Activated CD4-positive, CD25-positive, alpha-beta regulatory T cell treated with anti-CD3 and anti-CD28 coated beads, Interleukin-2, amount 50 U/mL, for 72 hours (primary cell): Measurements from ENCODE around the gene RRP8.

Experiments used
- DNase-seq: peaks from one replicate; pipeline ENCODE4 v3.0.0; 2021

RRP8 gene

DNA sequence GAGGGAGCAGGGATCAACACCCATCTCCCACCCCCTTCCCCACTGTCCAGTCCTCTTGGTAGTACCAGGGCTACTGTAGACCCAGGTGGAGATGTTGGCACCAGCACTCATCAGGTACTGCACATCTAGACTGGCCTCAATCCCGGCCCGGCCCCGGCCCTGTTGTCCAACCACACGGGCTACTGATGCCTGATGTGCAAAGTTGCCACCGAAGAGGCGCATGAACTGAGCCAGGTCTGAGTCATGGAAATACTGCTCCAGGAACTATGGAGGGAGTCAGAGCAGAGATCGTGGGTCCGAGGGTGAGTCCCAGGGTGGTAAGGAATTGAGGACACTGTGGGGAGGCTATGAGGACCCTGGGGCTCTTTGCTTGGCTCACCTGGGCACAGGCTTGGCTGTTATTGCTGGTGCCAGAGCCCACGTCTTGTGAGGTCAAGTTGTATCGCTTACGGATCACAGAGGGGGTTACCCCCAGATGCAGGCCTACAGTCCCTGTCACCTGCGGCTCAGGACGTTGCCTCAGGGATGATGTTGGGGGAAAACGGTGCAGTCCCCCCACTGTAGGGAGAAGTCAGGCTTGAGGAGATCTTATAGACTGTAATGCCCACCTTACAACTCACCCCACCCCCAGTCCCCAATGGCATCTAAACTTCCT is 13.3 kb upstream of the RRP8 start:
- DNase-seq: no peak

DNA sequence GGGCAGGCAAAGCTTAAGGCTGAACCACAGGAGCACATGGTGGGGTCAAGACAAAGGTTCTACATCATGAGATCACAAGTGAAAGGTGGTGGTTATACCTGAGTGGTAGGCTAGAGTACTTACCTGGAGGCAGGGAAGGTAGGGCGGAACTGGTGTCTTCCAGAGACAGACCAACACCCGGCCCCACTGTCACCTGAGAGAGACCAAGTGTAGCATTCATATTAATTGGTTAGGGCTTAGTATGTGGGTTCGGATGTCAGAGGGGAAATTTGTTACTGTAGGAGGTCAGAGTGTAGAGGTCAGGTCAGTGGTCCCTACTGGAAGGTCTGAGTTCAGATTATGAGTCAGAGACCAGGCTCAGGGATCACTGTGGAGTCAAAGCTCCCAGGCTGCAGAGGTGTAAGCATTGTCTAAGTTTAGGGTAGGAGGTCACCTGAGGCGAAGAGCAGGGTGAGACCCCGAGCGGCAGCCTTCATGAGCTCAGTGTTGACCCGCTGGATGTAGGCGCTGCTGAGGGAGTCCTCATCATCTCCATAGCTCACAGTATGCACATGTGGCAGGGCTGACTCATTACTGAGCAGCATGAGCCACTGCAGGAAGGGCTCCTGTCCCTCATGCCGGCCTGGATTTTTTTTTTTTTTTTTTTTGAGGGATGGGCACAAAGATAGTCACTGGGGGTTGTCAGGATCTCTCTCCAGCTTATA is 12.6 kb upstream of the RRP8 start:
- no peak for DNase-seq

DNA sequence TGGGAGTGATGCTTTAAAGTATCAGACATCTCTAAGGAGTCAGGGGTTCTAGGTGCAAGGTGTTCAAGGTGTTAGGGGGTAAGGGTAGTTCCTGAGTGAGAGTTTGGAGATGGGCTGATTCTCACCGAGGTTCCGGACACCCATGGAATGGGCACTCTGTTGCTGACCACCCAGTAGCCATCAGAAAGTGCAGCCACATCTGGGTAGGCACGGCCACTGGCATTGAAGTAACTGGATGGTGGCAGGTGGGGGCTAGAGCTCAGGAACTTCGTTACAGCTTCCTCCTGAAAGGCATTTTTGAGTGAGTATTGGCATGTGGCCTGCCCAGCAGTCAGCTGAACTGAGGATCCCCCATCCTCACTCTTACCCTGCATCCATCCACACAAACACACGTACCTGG is 11.6 kb upstream of the RRP8 start:
- no peak for DNase-seq

DNA sequence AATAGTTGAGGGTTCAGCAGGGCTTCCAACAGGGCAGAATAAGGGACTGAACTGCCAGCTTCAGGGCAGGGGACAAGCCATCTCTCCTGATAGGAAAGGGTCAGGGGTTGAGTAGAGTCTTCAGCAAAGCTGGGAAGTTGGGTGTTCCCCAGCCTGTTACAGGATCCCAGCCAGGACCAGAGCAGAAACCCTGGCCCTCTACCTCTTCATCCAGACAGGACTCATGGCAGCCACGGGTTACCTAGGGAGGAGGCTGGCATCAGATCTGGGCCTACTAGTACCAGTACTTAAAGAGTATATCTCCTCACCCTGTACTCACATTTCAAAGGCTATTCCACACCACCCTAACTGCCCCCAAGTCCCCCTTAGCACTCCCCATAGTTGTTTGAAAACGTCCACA is 11.0 kb upstream of the RRP8 start:
- DNase-seq: no peak

DNA sequence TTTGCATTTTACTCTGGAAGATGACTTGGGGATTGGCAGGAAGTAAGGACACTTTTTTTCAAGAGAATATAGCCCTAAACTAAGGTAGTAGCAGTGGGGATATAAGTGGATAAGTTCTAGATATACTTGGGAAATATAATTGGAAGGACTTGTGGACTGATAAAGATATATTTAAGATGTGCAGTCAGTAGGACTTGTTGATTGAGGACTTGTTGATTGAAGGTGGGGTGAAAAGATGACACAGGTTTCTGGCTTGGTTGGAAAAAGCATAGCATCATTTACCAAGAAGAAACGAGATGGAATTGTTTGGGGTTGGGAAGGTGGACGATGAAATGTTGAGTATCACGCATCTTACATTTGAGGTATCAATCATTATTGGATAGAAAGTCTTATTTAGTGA is 10.1 kb upstream of the RRP8 start:
- no peak for DNase-seq

DNA sequence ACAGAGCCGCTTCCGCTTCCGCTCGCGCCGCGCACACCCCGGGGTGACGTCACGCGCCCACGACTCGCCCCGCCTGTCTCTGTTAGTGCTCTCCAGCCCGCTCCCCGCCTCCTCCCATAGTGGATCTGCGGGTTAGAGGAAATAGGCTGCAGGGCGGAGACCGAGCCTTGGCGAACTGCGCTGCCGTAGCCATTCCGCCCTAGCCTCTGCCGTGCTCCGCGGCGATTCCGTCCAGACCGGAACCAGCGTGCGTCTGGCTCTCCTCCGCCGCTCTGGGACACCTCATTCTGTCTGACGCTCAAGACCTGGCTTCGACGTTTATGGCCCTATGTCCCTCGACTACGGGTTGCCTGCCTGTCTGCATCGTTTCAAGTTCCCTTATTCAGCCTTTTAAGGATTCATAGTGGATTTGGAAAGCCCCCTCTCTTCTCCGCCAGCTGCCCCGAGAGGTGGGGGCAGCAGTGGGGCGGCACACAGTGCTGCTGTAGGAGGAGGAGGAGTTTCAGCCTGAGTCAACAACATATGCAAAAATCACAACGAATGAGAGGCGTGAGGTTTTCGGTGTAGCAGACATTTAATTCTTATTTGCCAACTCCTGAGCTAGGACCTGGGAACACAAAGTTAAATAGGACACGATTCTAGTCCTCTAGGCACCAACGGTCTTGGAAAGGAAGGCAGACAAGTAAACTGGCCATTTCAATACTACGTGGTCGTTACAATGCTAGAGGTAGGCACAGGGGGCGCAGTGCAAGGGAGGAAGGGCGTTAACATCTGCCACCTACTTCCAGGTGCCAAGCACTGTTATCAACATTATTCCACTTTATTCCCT is 9.0 kb upstream of the RRP8 start, which contains the start of gene TAF10:
TAF10 (minus strand) TSS at position 4 of the 829 bp plus-strand sequence. CDS start 27 bp downstream, outside the sequence.
- peak; percentile 95 for DNase-seq

DNA sequence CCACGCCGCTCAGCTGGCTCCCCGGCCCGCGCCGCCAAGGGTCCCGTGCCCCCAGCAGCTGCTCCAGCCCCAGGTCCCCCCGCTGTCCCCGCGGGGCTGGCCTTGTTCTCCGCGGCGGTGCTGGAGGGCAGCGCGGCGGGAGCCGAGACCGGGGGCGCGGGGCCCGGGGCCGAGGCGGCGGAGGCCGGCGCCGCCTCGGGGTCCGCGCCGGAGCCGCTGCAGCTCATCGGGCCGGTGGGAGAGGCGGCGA is 8.5 kb upstream of the RRP8 start:
- no peak for DNase-seq

DNA sequence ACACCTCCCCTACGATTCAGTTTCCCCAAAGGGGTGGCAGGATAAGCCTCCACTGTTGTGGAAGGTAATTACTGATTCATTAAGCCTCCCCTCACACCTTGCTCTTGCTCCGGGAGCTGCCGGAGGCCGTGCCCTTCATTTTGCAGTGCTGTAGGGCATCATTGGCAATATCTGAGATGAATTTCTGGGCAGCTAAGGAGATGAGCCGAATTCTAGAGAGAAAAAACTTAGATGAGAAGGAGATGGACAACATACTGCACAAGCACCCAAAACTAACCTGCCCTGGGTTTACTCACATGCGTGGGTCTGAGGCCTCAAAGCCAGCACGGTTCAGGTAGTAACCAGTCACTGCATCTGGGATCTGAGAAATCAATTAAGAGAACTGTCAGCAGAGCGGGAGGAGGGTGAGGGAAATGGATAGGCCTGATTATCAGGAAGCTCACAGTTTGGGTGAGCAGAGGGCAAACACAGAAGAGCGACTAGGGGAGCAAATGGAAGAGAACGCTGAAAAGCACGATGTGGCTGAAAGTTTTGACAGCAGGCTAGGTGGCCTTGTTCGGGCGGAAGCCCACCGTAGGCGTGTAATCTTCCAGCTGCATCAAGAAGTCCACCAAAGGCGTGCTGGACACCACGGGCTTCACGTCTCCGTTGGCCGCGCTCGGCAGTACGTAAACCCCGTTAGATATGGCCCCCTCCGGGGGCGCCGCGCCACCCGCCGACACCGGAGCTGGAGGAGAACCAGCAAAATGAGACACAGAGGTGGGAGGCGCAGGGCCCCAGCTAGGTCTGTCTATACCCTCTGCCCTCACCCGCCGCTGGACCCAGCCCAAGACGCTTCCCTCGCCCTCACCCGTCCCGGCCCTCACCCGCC is 7.9 kb upstream of the RRP8 start:
- no peak for DNase-seq

DNA sequence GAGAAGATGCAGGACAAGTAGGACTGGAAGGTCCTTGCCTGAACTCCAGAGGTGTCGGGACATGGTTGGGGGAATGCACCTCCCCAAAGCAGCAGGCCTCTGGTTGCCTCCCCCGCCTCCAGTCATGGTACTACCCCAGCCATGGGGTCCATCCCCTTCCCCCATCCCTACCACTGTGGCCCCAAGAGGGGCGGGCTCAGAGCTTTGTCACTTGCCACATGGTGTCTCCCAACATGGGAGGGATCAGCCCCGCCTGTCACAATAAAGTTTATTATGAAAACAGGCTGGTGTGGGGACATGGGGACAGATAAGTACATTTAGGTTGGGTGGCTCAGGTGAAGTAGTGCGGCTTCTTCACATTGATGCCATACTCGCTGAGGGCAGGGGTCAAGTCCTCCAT is 7.2 kb upstream of the RRP8 start:
- no peak for DNase-seq

DNA sequence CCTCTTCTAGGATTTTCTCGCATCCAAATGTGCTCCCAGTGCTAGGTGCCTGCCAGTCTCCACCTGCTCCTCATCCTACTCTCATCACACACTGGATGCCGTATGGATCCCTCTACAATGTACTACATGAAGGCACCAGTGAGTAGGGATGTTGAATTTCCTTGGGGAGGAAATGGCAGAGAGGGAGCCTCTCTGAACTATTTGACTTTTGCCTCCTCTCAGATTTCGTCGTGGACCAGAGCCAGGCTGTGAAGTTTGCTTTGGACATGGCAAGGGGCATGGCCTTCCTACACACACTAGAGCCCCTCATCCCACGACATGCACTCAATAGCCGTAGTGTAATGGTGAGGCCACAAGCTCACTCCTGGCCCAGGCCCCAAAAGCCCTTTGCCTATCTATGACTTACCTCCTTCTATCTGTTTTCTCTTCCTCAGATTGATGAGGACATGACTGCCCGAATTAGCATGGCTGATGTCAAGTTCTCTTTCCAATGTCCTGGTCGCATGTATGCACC is 6.1 kb upstream of the RRP8 start:
- DNase-seq: no peak

DNA sequence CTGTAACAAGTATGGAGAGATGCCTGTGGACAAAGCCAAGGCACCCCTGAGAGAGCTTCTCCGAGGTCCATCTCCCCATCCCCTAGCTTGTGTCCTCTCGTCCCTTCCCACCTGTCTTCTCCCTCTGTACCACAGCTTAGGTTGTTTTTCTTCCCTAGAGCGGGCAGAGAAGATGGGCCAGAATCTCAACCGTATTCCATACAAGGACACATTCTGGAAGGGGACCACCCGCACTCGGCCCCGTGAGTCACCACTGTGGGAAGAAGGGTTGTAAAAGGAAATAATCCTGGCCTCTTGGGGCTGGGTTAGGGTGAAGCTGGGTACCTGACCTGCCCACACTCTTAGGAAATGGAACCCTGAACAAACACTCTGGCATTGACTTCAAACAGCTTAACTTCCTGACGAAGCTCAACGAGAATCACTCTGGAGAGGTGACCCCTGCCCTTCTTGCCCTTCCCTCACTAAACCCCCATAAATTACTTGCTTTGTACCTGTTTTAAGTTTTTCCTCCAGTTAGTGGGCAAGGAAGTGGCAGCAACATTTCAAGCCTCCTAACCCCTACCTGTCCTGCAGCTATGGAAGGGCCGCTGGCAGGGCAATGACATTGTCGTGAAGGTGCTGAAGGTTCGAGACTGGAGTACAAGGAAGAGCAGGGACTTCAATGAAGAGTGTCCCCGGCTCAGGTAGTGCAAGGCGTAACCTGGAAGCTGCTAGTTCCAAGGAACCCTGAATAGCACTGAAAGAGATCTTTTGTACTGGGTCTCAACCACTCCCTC is 5.5 kb upstream of the RRP8 start:
- no peak for DNase-seq

DNA sequence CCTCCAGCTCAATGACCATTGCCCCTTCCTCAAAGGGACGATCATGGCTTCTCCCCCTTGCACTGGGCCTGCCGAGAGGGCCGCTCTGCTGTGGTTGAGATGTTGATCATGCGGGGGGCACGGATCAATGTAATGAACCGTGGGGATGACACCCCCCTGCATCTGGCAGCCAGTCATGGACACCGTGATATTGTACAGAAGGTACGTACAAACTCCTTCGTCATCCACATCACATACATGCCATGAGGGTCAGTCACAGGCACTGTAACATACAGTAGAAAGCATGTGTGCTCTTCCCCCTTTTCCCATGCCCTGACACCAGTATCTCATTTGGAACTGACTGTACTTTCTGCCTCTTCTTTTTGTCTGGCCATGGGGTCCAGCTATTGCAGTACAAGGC is 4.6 kb upstream of the RRP8 start:
- no peak for DNase-seq

DNA sequence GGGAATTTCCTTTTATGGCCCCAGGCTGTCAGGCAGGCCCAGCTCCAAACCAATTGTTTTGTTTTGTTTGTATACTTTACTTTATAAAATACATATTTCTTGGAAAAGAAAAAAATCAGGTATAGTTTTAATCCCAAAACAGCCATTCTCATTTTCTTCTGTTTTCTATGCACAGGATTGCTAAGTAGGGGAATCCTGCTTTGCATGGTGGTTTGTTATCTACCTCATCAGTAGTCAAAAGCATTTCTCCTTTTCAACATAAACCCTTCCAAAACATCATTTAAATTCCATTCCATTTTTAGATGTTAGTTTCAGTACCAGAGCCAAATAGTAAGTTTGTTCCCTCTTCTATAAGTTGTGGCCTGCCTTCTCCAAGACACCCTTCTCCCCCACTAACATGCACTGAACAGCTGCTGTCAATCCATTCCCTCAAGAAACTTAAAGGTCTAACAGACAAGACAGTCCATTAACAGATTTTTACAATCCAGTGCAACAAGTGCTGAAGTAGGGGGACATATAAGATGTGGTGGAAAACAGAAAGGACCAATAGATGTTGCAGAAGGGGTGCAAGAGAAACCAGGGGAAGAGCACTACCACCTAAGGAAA is 3.9 kb upstream of the RRP8 start:
- DNase-seq: no peak

DNA sequence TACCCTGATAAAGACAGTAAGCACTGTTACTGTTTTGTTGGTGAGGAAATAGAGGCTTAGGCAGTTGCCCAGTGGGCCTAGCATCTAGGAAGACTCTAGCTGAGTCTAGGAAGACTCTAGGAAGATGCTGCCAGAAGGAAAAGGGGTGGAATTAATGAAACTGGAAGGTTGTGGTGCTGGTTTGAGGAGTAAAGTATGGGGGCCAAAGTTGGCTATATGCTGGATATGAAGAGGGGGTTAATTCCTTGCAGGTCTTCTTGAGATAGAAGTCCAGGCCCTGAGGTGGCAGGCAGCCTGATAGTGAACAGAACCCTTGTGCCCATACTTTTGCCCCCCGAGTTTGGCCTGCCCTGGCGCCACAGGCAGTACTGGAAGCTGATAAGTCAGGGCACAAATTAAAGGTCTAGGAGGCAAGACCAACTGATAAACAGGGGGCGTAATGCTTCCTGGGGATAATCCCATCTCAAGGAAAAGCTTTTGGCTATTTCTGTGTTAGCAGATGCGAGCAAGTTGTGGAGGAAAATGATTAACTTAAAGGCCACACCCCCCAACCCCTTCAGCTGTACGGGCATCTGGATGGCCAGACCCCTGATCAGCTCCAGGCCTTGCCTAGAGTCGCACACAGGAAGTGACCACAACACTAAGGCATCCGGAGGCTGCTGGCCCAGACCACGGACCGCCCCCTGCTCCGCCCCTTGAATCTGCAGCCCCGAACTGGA is 3.2 kb upstream of the RRP8 start:
- DNase-seq: peak; percentile 70

DNA sequence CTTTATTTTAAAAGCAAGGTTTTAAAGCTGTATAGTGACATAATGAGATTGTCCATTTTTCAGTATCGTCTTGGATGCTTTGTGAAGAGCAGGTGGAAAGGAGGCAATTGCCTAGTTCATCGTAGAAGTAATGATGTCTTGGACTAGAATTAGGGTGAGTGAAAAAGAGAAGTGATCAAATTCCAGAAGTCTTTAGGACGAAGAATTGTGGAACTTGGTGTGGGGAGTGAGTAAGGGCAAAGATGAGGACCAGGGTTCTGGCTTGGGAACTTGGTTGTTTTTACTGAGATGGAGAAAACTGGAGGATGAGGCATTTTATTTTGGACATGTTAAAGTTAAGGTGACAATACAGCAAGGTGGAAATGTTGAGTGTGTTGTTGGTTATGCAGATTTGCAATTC is 1.4 kb upstream of the RRP8 start:
- no peak for DNase-seq

DNA sequence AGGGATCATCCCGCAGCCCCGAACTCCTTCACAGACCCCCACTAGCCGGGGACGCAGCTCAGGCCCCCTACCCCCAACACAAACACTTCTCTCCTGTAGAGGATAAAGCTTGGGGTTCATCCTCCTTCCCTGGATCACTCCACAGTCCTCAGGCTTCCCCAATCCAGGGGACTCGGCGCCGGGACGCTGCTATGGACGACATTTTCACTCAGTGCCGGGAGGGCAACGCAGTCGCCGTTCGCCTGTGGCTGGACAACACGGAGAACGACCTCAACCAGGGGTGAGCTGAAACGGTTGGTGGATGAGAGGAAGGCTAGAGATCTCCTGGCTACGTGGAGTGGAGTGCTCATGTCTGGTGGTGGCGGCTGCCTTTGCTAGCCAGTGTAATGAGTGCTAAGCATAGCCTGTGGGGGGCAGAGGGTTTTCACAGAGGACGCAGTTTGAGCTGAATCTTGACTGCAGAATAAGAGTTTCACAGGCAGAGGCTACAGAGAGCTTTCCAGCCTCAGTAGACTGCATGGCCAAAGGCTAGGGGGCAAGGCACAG is 738 bp upstream of the RRP8 start:
- peak; percentile 46 for DNase-seq

DNA sequence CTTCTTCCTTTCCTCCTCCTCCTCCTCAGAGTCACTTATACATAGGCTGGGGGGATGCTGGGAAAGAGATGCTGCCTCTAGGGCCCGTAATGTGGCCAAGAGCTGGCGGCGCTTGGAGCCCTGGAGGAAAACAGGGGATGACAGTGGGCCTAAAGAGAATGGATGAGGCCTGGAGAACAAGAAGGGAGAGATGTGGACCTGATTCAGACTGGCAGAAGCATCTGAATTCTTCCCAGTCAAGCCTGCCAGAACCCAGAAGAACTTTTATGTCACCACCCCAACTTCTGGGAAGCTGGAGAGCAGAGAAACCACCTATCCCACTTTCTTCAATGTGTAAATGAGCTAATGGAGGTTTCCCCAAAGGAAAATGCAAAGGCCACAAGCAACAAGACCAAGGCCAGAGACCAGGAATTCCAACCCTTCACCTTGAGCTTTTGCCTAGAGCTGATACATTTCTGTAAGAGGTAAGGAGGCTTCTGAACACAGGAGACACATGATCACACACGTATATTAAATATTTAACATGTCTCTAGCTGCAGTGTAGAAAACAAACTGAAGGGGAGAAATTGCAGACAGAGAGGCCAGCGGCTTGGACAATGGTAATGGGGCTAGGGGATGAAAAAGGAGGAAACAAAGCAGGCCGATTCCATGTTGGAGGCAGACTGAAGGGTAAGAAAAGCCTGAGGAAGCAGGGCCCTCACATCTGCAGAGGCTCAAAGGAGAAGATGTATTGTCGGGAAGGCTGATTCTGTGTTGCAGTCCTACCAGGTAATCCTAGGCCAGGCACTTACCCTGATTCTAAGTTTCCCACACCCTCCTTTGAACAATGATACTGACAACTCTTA is 1.1 kb downstream of the RRP8 start:
- DNase-seq: no peak

DNA sequence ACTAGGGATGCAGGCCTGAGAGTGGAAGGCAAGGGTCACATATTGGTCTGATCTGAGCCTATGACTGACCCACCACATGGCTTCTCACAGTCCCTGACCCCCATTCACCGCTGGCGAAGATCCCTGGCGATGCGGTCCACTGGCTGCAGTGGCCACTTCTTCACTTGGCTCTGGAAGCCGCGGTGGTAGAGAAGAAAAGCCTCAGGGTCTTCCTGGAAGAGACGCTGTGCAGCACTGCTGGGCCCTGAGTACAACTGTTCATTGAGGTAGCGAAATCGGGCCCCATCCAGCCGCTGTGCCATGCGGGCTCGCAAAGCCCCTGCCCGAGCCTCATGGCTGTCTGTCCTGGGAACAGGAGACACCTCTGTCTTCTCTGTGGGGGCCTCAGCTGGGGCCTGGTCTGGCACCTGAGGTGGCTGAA is 2.4 kb downstream of the RRP8 start:
- DNase-seq: no peak

DNA sequence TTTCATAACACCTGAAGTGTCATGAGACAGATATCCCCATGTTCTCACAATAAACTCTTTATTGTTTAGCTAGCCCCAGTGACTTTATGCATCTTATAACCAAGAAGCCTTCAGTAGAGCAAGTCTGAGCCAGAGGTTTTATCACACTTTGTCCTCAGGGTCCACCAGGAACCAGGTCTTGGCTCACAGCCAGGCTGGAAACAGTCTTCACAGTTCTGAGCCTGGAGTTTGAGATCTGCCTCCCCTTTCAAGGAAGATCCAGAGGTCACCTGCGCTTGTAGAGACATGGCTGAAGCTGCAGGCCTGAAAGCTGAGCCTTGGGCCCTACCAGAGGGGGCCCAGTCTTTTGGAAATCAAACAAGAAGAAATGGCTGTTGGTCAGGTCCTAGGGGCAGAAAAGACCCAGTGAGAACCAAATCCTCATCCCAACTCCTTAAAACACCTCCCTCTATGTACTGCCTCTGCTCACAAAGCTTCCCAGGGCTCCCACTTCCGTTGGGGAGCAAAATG is 3.5 kb downstream of the RRP8 start:
- no peak for DNase-seq

DNA sequence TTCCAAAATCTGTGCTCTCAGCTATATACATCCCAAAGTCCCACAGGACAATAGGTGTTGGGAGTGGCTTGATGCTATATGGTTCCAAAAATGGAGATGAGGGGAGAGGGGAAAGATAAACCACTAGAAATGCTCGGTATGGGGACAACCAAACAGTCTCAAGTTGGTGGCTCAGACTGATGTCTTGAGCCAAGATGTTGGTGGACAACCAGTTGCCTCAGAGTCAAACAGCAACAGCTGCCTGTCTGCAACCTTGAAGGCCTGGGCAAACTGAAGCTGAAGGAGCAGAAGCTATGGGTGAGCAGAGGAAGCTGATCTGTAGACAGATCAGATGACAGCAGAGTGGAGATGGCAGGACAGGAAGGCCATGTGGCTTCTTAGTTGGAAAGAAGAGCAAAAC is 4.0 kb downstream of the RRP8 start:
- DNase-seq: no peak
